SK-N-SH treated with all-trans-retinoic acid at 6 μM for 48 hours (cell line): ENCODE results near the gene AUTS2.

Experiments
- ATAC-seq: fragments of 200-7000 bp; cut with Tn5 transposase; 3 replicates; pipeline ENCODE4 v1.9.1; 2020; ENCODE audit warnings: mild to moderate bottlenecking, moderate library complexity
- ARNTL ChIP-seq: fragments of 450-650 bp; formaldehyde crosslinking; IDR thresholded peaks from 2 replicates; pipeline ENCODE4 v1.5.0; 2020; ENCODE audit warnings: low read depth, mild to moderate bottlenecking, moderate library complexity, borderline replicate concordance
- BACH2 ChIP-seq: fragments of 250-450 bp; sonication (Bioruptor Pico); IDR thresholded peaks from 2 replicates; pipeline ENCODE4 v1.9.0; 2021; ENCODE audit warnings: mild to moderate bottlenecking, borderline replicate concordance
- ESRRG ChIP-seq: fragments of 250-450 bp; sonication (Bioruptor Pico); IDR thresholded peaks from 2 replicates; pipeline ENCODE4 v1.6.1; 2021; ENCODE audit warnings: mild to moderate bottlenecking
- GLIS3 ChIP-seq: fragments of 250-450 bp; sonication (Bioruptor Pico); IDR thresholded peaks from 2 replicates; pipeline ENCODE4 v1.5.0; 2020; ENCODE audit warnings: mild to moderate bottlenecking, moderate library complexity
- OSR1 ChIP-seq: fragments of 250-450 bp; sonication (Bioruptor Pico); IDR thresholded peaks from 2 replicates; pipeline ENCODE4 v1.8.0; 2022; ENCODE audit warnings: moderate library complexity, mild to moderate bottlenecking, inconsistent platforms
- PPARA ChIP-seq: fragments of 250-450 bp; sonication (Bioruptor Pico); IDR thresholded peaks from 2 replicates; pipeline ENCODE4 v1.5.0; 2020; ENCODE audit warnings: mild to moderate bottlenecking, borderline replicate concordance
- RARB ChIP-seq: fragments of 250-450 bp; sonication (Bioruptor Pico); IDR thresholded peaks from 2 replicates; pipeline ENCODE4 v1.8.0; 2021; ENCODE audit warnings: mild to moderate bottlenecking, moderate library complexity
- SNAI2 ChIP-seq: fragments of 250-450 bp; sonication (Bioruptor Pico); IDR thresholded peaks from 2 replicates; pipeline ENCODE4 v1.5.0; 2020; ENCODE audit warnings: mild to moderate bottlenecking, moderate library complexity
- TCF4 ChIP-seq: fragments of 250-450 bp; sonication (Bioruptor Pico); IDR thresholded peaks from 2 replicates; pipeline ENCODE4 v1.8.0; 2021; ENCODE audit warnings: mild to moderate bottlenecking, moderate library complexity, borderline replicate concordance
- TOX ChIP-seq: fragments of 250-450 bp; sonication (Bioruptor Pico); IDR thresholded peaks from 2 replicates; pipeline ENCODE4 v1.8.0; 2021; ENCODE audit warnings: mild to moderate bottlenecking, moderate library complexity, borderline replicate concordance
- TSHZ2 ChIP-seq: fragments of 250-450 bp; sonication (Bioruptor Pico); IDR thresholded peaks from 2 replicates; pipeline ENCODE4 v1.5.0; 2020; ENCODE audit warnings: mild to moderate bottlenecking, moderate library complexity
- ZC3H10 ChIP-seq: fragments of 250-450 bp; sonication (Bioruptor Pico); IDR thresholded peaks from 2 replicates; pipeline ENCODE4 v1.5.1; 2021; ENCODE audit warnings: mild to moderate bottlenecking, moderate library complexity
- ZFP3 ChIP-seq: fragments of 250-450 bp; sonication (Bioruptor Pico); IDR thresholded peaks from 2 replicates; pipeline ENCODE4 v1.5.0; 2020; ENCODE audit warnings: mild to moderate bottlenecking, moderate library complexity
- ZFP30 ChIP-seq: fragments of 450-650 bp; formaldehyde crosslinking; IDR thresholded peaks from 2 replicates; pipeline ENCODE4 v1.5.0; 2022; ENCODE audit warnings: mild to moderate bottlenecking, moderate library complexity
- ZNF565 ChIP-seq: fragments of 450-650 bp; formaldehyde crosslinking; conservative IDR thresholded peaks from 2 replicates; pipeline ENCODE4 v1.5.0; 2020; ENCODE audit warnings: low read depth, mild to moderate bottlenecking, moderate library complexity
- ZNF8 ChIP-seq: fragments of 450-650 bp; formaldehyde crosslinking; IDR thresholded peaks from 2 replicates; pipeline ENCODE4 v1.5.0; 2020; ENCODE audit warnings: mild to moderate bottlenecking, moderate library complexity
- TF ChIP-seq, protein P1 (sequence below): fragments of 250-450 bp; sonication (Bioruptor Pico); IDR thresholded peaks from 2 replicates; pipeline ENCODE4 v1.8.0; 2021; ENCODE audit warnings: low read depth, mild to moderate bottlenecking, moderate library complexity, borderline replicate concordance
- TF ChIP-seq, protein P2 (sequence below): fragments of 250-450 bp; sonication (Bioruptor Pico); IDR thresholded peaks from 2 replicates; pipeline ENCODE4 v1.5.1; 2021; ENCODE audit warnings: mild to moderate bottlenecking, moderate library complexity
- TF ChIP-seq, protein P3 (sequence below): fragments of 250-450 bp; sonication (Bioruptor Pico); IDR thresholded peaks from 2 replicates; pipeline ENCODE4 v1.8.0; 2020; ENCODE audit warnings: mild to moderate bottlenecking, moderate library complexity, borderline replicate concordance

The AUTS2 gene

DNA sequence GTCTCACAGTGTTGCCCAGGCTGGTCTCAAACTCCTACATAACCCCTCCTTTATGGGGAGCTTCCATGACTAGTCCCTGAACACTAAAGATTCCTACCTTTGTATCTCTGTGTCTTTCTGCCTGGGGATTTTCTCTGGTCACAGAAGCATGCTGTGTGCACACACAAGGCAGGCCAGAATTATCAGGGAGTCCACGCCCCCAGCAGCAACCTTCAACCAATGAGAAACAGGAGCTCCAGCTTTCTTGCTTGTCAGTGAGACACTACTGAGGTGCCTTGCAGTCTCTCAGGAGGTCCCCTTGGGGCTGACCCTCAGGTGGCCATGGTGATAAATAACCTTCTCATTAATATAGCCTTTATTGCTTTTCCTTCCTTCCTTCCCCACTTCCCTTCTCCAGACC, 45.1 kb upstream of the AUTS2 start:
- no peak for TF ChIP-seq ZC3H10 (CRISPR knock-in tag)
- no peak for TF ChIP-seq PPARA (CRISPR knock-in tag)
- no peak for TF ChIP-seq ESRRG (CRISPR knock-in tag)
- no peak for TF ChIP-seq ZNF8
- TF ChIP-seq ZFP30 (CRISPR knock-in tag) = no peak
- no peak for TF ChIP-seq GLIS3 (CRISPR knock-in tag)
- TF ChIP-seq ZFP3 (CRISPR knock-in tag) = no peak
- no peak for TF ChIP-seq ARNTL (CRISPR knock-in tag)
- TF ChIP-seq OSR1 (CRISPR knock-in tag) = no peak
- no peak for TF ChIP-seq SNAI2 (CRISPR knock-in tag)
- TF ChIP-seq TSHZ2 (CRISPR knock-in tag) = no peak
- TF ChIP-seq, all 23 proteins: peak for 0

DNA sequence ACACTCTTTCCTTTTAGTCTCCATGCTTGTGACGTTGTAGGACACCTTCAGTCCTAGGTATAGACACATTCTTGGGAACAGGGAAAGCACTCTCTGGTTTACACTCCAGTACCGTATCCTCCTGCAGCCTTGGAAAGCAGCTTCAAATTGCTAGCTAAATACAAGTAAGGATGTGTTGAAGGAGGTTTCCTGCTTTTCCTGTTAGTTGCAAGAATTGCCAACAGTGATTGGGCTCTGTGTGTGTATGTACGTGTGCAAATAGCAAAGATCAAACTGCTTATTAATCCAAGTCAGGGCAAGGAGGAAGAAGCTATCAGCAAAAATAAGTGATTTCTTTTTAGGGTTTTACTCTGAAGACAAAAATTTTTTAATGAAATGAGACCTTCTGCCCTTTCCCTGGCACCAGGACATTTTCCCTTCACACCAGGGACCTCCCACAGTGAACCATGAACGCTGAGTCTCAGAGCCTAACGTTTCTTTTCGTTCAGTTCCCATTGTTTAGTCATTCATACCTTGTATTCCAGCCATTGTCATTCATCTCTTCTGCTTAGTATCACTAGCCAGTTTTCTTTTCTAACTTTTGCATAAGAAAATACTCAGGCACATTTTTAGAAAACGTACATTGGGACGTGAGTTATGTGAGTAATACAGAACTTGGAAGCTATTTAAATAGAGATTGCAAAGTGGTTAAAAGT, 36.9 kb upstream of the AUTS2 start:
- ATAC-seq = no peak
- no peak for TF ChIP-seq GLIS3 (CRISPR knock-in tag)
- no peak for TF ChIP-seq TSHZ2 (CRISPR knock-in tag)
- no peak for TF ChIP-seq ZFP3 (CRISPR knock-in tag)
- TF ChIP-seq, protein P1, sequence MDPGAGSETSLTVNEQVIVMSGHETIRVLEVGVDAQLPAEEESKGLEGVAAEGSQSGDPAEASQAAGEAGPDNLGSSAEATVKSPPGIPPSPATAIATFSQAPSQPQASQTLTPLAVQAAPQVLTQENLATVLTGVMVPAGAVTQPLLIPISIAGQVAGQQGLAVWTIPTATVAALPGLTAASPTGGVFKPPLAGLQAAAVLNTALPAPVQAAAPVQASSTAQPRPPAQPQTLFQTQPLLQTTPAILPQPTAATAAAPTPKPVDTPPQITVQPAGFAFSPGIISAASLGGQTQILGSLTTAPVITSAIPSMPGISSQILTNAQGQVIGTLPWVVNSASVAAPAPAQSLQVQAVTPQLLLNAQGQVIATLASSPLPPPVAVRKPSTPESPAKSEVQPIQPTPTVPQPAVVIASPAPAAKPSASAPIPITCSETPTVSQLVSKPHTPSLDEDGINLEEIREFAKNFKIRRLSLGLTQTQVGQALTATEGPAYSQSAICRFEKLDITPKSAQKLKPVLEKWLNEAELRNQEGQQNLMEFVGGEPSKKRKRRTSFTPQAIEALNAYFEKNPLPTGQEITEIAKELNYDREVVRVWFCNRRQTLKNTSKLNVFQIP = no peak
- TF ChIP-seq, protein P2, sequence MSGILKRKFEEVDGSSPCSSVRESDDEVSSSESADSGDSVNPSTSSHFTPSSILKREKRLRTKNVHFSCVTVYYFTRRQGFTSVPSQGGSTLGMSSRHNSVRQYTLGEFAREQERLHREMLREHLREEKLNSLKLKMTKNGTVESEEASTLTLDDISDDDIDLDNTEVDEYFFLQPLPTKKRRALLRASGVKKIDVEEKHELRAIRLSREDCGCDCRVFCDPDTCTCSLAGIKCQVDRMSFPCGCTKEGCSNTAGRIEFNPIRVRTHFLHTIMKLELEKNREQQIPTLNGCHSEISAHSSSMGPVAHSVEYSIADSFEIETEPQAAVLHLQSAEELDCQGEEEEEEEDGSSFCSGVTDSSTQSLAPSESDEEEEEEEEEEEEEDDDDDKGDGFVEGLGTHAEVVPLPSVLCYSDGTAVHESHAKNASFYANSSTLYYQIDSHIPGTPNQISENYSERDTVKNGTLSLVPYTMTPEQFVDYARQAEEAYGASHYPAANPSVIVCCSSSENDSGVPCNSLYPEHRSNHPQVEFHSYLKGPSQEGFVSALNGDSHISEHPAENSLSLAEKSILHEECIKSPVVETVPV (CRISPR knock-in tag) = no peak
- TF ChIP-seq ZC3H10 (CRISPR knock-in tag) = no peak
- no peak for TF ChIP-seq PPARA (CRISPR knock-in tag)
- TF ChIP-seq ZNF565 (CRISPR knock-in tag) = no peak
- no peak for TF ChIP-seq ARNTL (CRISPR knock-in tag)

More for the DNA sequence above, 45.1 kb upstream of the AUTS2 start:
- ATAC-seq = no peak

DNA sequence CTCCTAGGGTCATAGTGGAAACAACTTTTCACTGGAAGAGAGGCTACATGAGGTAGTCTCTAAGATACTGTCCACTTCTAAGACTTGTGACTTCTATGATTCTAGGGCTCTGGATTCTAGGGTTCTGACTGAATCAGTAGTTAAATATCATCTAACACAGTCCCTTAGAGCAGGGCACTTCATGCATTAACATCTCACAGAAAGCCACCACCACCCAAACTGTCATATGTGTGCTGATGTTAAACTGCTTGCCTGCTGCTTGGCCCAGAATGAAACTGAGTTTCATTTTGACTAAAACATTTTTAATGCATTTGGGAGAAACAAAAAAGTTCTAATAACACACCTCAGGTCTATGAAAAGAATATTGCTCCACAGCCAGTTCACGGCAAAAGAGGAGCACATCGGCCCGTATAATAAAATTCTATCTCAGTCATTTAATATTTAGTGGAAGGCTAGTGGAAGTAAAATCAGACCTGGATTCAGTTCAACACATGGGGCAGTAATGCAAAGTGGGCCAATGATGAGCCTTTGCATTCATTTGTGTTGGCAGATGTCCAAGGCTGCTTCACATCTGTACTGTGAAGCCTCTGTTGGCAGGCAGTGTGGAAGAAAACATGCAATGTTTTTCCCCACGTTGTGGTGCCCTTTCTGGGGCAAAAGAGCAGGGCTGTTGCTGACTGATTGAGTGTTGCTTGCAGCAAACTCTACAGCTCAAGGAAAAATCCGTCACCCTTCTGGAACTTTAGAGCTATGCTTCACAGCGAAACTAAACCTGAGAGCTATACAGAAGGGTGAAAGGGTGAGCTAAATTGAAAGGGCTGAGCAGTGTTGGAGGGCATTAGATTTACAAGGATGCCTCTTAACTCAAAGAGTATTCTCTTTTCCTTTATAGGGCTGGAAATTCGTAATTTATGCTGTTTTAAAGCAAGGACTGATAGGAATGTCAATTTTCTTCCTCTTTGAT, 33.5 kb upstream of the AUTS2 start:
- peak; percentile 92 for ATAC-seq
- TF ChIP-seq TOX (CRISPR knock-in tag) (no peak), GLIS3 (CRISPR knock-in tag) (peak; percentile 63; the same call in 1 of the 2 replicates), TCF4 (peak; percentile 32; the same call in 1 of the 2 replicates), BACH2 (CRISPR knock-in tag) (no peak), RARB (CRISPR knock-in tag) (no peak), TSHZ2 (CRISPR knock-in tag) (peak; percentile 55)
- TF ChIP-seq, protein P3, sequence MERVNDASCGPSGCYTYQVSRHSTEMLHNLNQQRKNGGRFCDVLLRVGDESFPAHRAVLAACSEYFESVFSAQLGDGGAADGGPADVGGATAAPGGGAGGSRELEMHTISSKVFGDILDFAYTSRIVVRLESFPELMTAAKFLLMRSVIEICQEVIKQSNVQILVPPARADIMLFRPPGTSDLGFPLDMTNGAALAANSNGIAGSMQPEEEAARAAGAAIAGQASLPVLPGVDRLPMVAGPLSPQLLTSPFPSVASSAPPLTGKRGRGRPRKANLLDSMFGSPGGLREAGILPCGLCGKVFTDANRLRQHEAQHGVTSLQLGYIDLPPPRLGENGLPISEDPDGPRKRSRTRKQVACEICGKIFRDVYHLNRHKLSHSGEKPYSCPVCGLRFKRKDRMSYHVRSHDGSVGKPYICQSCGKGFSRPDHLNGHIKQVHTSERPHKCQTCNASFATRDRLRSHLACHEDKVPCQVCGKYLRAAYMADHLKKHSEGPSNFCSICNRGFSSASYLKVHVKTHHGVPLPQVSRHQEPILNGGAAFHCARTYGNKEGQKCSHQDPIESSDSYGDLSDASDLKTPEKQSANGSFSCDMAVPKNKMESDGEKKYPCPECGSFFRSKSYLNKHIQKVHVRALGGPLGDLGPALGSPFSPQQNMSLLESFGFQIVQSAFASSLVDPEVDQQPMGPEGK (CRISPR knock-in tag) = no peak
- TF ChIP-seq, protein P1 = no peak
